Smooth muscle cell (in vitro differentiated cells): ENCODE data around the gene ADGRD1. TPM values are rescaled to one million over a fixed set of nuclear protein-coding genes. Genes with fewer than 3 reads are reported as not detected.

ENCODE experiments used
- DNase-seq: peaks from one replicate; lab custom pipeline; 2025; ENCODE audit not compliant: unreplicated experiment; lab: John Stamatoyannopoulos, UW
- H2AFZ ChIP-seq: fragments of 200-600 bp; sonication (generic); 2 replicates; pipeline ENCODE4 v1.6.0; 2016; ENCODE audit warnings: antibody characterized with exemption, low read depth, mild to moderate bottlenecking
- H3F3A ChIP-seq: fragments of 200-600 bp; sonication (generic); 2 replicates; pipeline ENCODE4 v1.6.0; 2017; ENCODE audit warnings: antibody characterized with exemption, low read depth
- H3K27ac ChIP-seq: fragments of 200-600 bp; sonication (generic); 2 replicates; pipeline ENCODE4 v1.5.1; 2016; ENCODE audit warnings: low read depth, mild to moderate bottlenecking
- H3K27me3 ChIP-seq: fragments of 200-600 bp; sonication (generic); 2 replicates; pipeline ENCODE4 v1.6.1; 2016; ENCODE audit warnings: low read depth, mild to moderate bottlenecking
- H3K36me3 ChIP-seq: fragments of 200-600 bp; sonication (generic); 2 replicates; pipeline ENCODE4 v1.5.1; 2016; ENCODE audit warnings: low read depth
- H3K4me1 ChIP-seq: fragments of 200-600 bp; sonication (generic); 2 replicates; pipeline ENCODE4 v1.5.1; 2016; ENCODE audit warnings: low read depth
- H3K4me2 ChIP-seq: fragments of 200-600 bp; sonication (generic); 2 replicates; pipeline ENCODE4 v1.6.0; 2016; ENCODE audit warnings: mild to moderate bottlenecking
- H3K4me3 ChIP-seq: fragments of 200-600 bp; sonication (generic); 2 replicates; pipeline ENCODE4 v1.5.1; 2016; ENCODE audit warnings: mild to moderate bottlenecking
- H3K79me2 ChIP-seq: fragments of 200-600 bp; sonication (generic); 2 replicates; pipeline ENCODE4 v1.6.0; 2016; ENCODE audit warnings: low read depth, mild to moderate bottlenecking
- H3K9ac ChIP-seq: fragments of 200-600 bp; sonication (generic); 2 replicates; pipeline ENCODE4 v1.6.0; 2016; ENCODE audit warnings: low read depth
- H3K9me3 ChIP-seq: fragments of 200-600 bp; sonication (generic); replicated peaks from 2 replicates; pipeline ENCODE4 v1.5.1; 2016; ENCODE audit warnings: low read depth
- H4K20me1 ChIP-seq: fragments of 200-600 bp; sonication (generic); 2 replicates; pipeline ENCODE4 v1.6.0; 2016; ENCODE audit warnings: low read depth
- WGBS: methylation state at CpG from one replicate; pipeline ENCODE4 v1.1.7; 2016; ENCODE audit warnings: low lambda C conversion rate; 5-methylcytosine and 5-hydroxymethylcytosine counted together
- polyA plus RNA-seq: library from polyadenylated mRNA; unstranded; fragments of >200 nt; fragmentation: Nextera tagmentation; extraction: Ambion mirVana; gene quantifications from 2 replicates; pipeline ENCODE4 v1.2.1, GENCODE V29; 2016
- total RNA-seq: library from RNA; depleted of rRNA; stranded (reverse); fragments of >200 nt; gene quantifications from 2 replicates; pipeline ENCODE4 v1.2.3, GENCODE V29; 2014
- TF ChIP-seq, protein P1 (sequence below): fragments of 200-600 bp; sonication (generic); IDR thresholded peaks from 2 replicates; pipeline ENCODE4 v1.5.1; 2017; ENCODE audit warnings: borderline replicate concordance, mild to moderate bottlenecking, antibody characterized with exemption; ENCODE audit not compliant: insufficient read depth, poor library complexity, severe bottlenecking

The ADGRD1 gene
- total and polyA plus RNA-seq, 2 experiments from 2014 or later = 0.14 TPM; not detected in 1

DNA sequence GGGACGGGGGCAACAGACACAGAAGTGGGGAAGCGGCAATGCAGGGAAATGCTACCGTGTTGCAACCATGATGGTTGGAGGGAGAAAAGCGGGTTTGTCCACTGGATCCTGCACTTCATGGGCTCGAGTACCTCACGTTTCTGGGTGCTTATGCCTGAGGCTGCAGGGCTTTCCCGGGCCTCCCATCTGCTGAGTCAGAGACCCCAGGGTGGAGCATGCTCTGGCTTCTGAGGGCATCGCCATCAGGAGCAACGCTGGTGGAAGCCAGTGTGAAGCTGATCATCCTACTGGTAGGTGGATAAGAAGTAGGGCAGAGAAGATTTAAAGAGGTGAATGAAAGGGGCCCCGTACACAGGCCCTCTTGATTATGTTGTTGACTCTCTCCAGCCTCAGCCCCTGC, 5.0 kb upstream of the ADGRD1 start:
- 86% methylated on average over 10 of the region's 10 CpGs for WGBS
- Histone ChIP-seq H3K4me3 (no peak overlapping the region), H4K20me1 (no peaks in the 10 kb centered on the region), H3K9me3 (no peaks in the 10 kb centered on the region), H3K36me3 (no peaks in the 10 kb centered on the region), H3K27ac (no peak overlapping the region), H3K4me2 (no peak overlapping the region), H3F3A (no peaks in the 10 kb centered on the region), H3K79me2 (no peaks in the 10 kb centered on the region), H3K9ac (no peak overlapping the region), H3K4me1 (peaks cover 4% of the 10 kb centered on the region), H3K27me3 (no peaks in the 10 kb centered on the region), H2AFZ (no peak overlapping the region)
- DNase-seq = no peak
- TF ChIP-seq, protein P1, sequence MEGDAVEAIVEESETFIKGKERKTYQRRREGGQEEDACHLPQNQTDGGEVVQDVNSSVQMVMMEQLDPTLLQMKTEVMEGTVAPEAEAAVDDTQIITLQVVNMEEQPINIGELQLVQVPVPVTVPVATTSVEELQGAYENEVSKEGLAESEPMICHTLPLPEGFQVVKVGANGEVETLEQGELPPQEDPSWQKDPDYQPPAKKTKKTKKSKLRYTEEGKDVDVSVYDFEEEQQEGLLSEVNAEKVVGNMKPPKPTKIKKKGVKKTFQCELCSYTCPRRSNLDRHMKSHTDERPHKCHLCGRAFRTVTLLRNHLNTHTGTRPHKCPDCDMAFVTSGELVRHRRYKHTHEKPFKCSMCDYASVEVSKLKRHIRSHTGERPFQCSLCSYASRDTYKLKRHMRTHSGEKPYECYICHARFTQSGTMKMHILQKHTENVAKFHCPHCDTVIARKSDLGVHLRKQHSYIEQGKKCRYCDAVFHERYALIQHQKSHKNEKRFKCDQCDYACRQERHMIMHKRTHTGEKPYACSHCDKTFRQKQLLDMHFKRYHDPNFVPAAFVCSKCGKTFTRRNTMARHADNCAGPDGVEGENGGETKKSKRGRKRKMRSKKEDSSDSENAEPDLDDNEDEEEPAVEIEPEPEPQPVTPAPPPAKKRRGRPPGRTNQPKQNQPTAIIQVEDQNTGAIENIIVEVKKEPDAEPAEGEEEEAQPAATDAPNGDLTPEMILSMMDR = no peak

DNA sequence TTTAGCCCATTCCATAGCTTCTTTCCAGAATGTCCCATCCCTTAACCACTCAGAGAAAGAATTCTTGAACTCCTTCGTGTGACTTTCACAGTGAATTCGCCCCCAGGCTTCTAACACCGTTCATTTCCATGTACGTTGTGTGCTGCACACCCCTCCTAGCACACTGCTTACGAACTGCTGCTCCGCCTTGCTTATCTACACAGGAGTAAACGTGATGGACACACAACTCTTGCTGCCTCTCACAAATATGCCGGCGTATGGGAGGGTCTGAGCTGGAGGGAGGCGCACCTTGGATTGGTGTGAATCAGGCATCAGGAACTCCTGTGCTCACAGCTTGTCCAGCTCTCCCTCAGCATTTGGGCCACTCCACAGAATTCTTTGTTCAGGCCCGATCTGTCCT, 3.9 kb upstream of the ADGRD1 start:
- Histone ChIP-seq H2AFZ (no peak overlapping the region), H3K4me2 (no peak overlapping the region), H3K4me3 (no peak overlapping the region), H3F3A (no peaks in the 10 kb centered on the region), H3K9me3 (no peaks in the 10 kb centered on the region), H3K79me2 (no peaks in the 10 kb centered on the region), H3K36me3 (no peaks in the 10 kb centered on the region), H3K4me1 (peaks cover 11% of the 10 kb centered on the region), H4K20me1 (no peaks in the 10 kb centered on the region), H3K27me3 (peaks cover 7% of the 10 kb centered on the region), H3K27ac (no peak overlapping the region), H3K9ac (no peak overlapping the region)
- DNase-seq = no peak
- WGBS = 90% methylated on average over 11 of the region's 11 CpGs
- TF ChIP-seq, protein P1 = no peak

DNA sequence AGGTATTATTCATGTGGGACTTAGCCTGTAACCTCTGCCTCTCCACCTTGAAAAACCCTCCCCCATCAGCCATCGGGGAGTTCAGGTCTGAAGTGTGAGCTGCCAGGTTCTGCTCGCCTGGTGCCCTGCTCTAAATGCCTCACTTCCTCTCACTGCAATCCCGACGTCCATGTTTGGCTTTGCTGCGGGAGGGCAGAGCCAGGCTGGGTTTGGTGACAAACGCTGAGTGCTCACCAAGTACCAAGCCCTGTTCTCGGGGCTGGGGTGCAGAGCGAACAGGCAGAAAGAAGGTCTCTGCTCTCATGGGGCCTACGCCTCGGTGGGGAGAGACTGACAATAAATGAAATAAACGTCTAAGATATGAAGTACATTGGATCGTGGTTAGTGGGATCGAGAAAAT, 2.1 kb upstream of the ADGRD1 start:
- Histone ChIP-seq H3K4me2 (no peak overlapping the region), H3K36me3 (no peaks in the 10 kb centered on the region), H3K4me1 (peaks cover 11% of the 10 kb centered on the region), H3K27me3 (peaks cover 7% of the 10 kb centered on the region), H2AFZ (no peak overlapping the region), H3K27ac (no peak overlapping the region), H3K79me2 (no peaks in the 10 kb centered on the region), H3K4me3 (no peak overlapping the region), H4K20me1 (no peaks in the 10 kb centered on the region), H3K9ac (no peak overlapping the region), H3K9me3 (no peaks in the 10 kb centered on the region), H3F3A (no peaks in the 10 kb centered on the region)
- TF ChIP-seq, protein P1 = no peak
- 84% methylated on average over 13 of the region's 13 CpGs for WGBS
- no peak for DNase-seq

DNA sequence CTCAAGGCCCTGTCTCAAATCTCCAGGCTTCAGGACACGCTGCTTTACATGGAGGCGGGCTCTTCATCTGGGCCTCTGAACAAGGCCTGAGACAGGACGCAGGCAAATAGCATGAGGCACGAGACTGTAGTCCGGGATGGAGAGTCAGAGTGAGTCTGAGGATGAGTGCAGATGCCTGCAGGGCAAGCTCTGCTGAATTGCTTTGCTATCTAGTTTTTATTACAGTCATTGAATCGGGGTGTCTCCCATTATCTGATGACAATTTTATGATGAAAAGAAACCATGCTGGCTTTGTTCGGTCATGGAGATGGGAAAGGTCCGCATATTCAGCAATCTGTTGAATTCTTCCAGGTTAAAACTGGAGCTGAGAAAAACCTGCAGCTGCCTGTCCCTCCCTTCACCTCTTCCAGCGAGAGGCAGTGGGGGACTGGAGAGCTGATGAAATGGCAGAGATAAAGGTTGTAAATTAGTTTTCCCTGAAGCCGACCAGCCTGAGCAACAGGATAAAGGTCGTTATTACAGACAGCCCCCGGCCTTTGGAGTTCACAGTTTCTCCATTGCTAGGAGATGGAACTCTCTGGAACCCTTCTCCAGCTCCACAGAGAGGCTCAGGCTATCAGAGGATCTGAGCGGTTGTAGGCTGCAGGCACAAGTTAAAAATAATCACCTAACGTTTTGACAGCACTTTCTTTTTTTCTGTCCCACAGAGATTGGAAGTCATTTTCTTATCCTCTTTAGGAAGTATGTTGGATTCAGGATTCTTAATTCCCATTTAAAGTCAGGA, 1.3 kb upstream of the ADGRD1 start:
- no peak for DNase-seq
- H3K27me3 ChIP-seq = peaks cover 7% of the 10 kb centered on the region
- WGBS = 18% methylated on average over 14 of the region's 14 CpGs
- H3F3A ChIP-seq = no peaks in the 10 kb centered on the region
- H3K4me3 ChIP-seq = no peak overlapping the region
- no peaks in the 10 kb centered on the region for H3K79me2 ChIP-seq
- peaks cover 11% of the 10 kb centered on the region for H3K4me1 ChIP-seq
- H3K9ac ChIP-seq = no peak overlapping the region
- H3K36me3 ChIP-seq = no peaks in the 10 kb centered on the region
- TF ChIP-seq, protein P1 = no peak
- H2AFZ ChIP-seq = no peak overlapping the region
- H3K27ac ChIP-seq = no peak overlapping the region
- no peaks in the 10 kb centered on the region for H3K9me3 ChIP-seq
- no peak overlapping the region for H3K4me2 ChIP-seq
- H4K20me1 ChIP-seq = no peaks in the 10 kb centered on the region
